Forelimb muscle (tissue), 1 donor: ENCODE data around the gene VGLL3. TPM values are rescaled to one million over a fixed set of nuclear protein-coding genes. Genes with fewer than 3 reads are reported as not detected.

Source experiments
- DNase-seq: peaks from one replicate; pipeline ENCODE4 v3.0.0-alpha.2; 2013; ENCODE audit warnings: low read depth
- polyA plus RNA-seq: library from polyadenylated mRNA; unstranded; fragments of 120-200 nt; gene quantifications from one replicate; pipeline ENCODE4 v1.2.1, GENCODE V29; 2013; ENCODE audit not compliant: insufficient read length

VGLL3 gene
- polyA plus RNA-seq, 1 donor, result 25.9 TPM

- DNase-seq, result no peak
These were observed 40.2 kb downstream of the VGLL3 start for GRCh38 chr3:86950717-86951116.

GRCh38 chr3:86949850-86950249 lies 41.1 kb downstream of the VGLL3 start:
- DNase-seq, result no peak

DNA sequence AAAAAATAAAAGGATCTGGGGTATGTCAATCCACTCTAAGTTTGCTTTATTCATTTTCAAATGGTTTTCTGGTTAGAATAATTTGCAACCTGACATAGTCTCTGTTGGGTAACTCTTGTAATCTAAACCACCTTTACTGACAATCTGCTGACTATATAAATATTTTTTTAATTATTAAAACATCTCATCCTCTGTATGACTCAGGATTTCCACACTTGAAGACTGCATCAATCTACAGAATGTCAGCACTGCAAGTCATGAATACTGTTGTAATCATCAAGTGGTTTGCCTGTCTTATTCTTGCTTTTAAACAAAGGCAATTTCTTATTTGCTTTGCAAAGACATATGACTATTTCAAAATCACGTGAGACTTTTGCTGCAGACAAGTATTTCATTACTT lies 42.1 kb downstream of the VGLL3 start:
- DNase-seq, result peak; percentile 36

GRCh38 chr3:86942206-86942605 lies 48.7 kb downstream of the VGLL3 start:
- DNase-seq, result no peak

DNA sequence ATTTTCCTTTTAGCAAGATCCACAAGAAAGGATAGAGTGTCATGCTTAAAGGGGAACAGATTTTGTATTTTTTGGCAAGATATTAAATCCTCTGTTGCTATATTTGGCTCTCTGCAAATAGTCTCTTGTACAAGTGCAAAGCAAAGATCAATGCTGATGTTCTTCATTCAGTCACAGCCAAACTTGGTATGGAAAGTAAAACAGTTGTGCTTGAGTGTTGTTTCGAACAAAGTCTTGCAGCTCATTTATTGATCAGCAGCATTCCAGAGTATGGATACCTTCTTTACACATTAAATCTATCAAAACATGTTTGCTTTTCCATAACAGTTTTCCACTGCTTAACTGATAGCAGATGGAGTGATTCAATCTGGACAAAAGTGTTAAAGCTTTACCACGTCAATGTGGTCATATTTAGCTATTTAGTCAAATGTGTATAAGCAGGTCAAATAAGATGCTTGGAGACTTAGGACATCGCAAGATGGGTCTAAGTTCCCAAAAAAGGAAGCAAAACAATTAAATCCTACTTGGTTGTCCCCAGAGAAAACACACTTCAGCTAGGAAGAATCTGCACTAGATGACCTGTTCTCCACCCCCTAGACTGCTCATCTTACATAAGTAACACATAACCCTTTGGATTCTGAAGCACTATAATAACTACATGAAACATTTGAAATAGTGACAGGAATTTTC lies 52.4 kb downstream of the VGLL3 start:
- no peak for DNase-seq

DNA sequence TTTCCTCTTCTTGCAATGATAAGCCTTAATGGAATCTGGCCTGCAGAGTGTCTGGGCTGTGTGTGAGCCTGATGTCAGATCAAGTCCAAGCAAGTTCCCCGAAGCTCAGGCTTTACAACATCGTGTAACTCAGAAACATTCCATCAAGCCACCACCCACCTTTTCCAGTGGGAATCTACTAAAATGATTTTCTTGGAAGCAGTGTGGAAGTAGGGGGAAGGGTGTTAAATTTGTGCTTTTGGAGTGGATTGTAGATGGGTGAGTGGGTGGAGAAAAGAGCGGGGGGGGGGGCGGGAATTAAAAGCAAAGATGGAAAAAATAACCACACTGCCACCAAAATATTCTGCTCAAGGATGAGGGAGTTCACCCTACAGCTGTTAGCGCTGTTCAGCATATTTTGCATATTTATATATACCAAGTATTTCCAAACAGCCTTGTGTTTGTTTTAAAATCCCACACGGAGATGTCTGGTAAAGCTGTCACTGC lies 53.6 kb downstream of the VGLL3 start:
- no peak for DNase-seq

GRCh38 chr3:86934851-86935250 lies 56.1 kb downstream of the VGLL3 start:
- no peak for DNase-seq

DNA sequence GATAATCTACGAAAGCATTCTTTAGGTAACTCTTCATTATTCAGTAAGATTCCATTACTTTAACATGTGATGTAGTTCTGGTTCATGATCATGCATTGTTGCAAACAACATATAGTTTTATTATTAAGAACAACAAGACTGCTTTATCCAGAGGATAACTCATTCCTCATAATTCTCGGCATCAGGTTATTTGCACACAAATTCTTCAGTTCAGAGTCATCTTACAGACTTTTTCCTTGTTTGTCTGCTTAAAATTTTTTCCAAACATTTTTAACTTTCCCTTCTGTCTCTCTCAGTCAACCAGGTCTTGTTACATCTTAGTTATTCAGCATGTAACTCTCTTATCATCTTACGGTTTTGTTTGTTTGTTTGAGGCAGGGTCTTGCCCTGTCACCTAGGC lies 60.1 kb downstream of the VGLL3 start:
- no peak for DNase-seq

DNA sequence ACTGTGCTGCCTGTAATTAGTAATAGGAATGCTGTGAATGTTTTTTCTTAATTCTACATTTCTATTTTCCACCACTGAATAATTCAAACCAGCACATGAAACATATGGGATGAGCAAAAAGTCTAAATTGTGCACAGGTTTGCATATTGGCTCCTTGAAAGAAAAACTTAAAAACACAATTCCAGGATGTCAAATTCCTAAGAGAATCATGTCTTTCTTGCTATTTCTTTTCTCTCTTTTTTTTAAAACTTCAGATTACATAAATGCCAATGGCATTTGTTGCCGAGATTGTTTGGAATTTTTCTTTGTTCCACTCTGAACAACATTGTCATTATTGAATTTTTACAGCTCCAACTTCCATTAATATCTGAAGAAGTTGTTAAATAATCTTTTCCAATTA lies 60.8 kb downstream of the VGLL3 start:
- no peak for DNase-seq

GRCh38 chr3:86929046-86929445 lies 61.9 kb downstream of the VGLL3 start:
- DNase-seq, result no peak

GRCh38 chr3:86923071-86923491 lies 67.9 kb downstream of the VGLL3 start:
- DNase-seq, result no peak

GRCh38 chr3:86921971-86922680 lies 68.8 kb downstream of the VGLL3 start:
- DNase-seq, result no peak

DNA sequence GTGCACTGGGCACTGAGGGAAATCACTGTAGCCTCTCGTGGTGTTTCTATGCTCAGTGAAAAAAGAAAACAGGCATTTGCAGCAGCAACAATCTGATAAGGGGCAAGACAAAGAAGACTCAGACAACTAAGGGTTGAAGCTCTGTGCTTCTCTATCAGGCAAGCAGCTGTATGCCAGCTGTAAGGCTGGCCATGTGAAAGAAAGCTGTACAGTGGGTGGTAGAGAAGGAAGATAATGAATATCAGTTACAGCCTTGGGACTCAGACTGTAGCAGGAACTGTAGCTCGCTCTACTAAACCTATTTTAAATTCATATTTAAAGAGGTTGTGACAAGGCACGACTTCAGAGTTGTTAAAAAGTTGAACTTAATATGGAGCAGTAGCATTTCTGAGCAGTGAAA lies 76.3 kb downstream of the VGLL3 start:
- DNase-seq, result no peak

DNA sequence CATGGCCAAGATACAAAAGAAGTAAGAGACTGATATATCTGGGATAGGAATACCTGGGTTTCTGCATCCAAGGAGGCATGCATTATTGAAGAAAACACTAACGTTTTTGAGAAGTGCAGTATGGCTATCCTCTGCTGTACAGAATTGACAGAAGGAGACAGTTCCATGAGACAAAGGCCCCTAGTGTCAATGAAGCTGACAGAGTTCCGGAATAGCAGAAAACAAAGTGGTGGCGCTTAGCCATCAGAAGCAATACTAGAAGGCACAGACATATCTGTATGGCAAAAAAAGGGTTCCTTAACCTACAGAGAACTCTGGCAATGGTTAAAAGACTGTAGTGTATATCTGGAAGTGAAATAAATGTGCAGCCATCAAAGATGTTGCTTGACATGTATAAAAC lies 77.8 kb downstream of the VGLL3 start:
- DNase-seq, result no peak

DNA sequence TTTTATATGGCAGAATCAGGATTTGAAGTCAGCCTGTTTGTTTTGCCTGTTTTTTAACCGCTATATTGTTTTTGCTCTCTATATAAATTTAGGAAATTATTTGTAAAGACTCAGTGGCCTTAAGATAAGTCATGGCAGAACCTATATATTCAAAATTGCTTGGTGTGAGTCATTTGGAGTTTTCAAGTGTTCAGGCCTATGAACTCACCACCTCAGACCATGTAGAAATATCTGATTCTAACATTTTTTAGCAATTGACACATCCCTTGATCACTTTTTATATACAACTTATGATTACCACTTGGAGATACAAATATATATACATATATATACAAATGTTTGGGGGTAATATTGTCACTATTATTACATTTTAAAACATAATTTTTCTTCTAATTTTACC lies 95.7 kb downstream of the VGLL3 start:
- no peak for DNase-seq

DNA sequence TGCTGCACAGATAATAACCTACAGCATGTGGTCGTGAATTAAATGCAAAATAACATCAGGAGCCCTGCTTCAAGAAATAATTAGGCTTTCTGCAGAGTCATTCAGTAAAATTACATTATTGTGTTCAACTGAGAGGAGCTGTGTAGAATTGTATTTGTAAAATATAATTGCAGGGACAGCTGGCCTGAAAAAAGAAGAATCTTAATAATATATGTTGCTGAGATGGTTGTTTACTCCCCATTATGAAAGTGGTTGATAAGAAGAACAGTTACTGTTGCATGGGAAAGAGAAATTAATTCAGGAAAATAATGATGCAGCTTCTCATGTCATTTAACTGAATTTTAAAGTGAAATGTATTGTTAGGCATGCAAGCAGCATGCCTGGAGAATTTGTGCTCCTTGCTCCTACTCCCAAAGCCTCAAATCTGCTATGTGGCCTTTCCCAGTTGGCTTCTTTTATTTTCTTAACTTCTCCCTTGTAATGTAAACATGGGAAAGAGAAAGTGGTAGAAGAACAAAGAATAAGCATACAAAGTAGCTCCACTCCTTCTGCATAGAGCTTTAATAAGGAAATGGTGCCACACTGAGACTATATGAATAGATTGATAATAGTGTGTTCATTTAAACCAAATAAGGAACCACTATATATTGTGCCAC lies 100.1 kb downstream of the VGLL3 start:
- no peak for DNase-seq

Other genes with a start within 250 kb of the VGLL3 start
- gene CHMP2B, start 236.2 kb upstream of the VGLL3 start, polyA plus RNA-seq, result 23.4 TPM